RCC 7860 (cell line): ENCODE data around the gene CFAP54.
"Not testable (repeated sequence)": the region's sequence is repeated elsewhere in the genome, so short reads cannot be mapped to it uniquely, and the experiment has no call there.

Experiments used
- DNase-seq: peaks from one replicate; pipeline ENCODE4 v3.0.0-alpha.2; 2015; ENCODE audit warnings: low spot score
- FAIRE-seq: peaks from 2 replicates; lab custom pipeline; 2012; peaks lifted over from hg19 to GRCh38; lab: Jason Lieb, UNC

Gene CFAP54

GRCh38 chr12:96513166-96513565, 23.8 kb downstream of the CFAP54 start:
- no peak for DNase-seq
- no peak for FAIRE-seq

GRCh38 chr12:96513681-96514080, 24.3 kb downstream of the CFAP54 start:
- no peak for DNase-seq
- FAIRE-seq = no peak

GRCh38 chr12:96514328-96514727, 25.0 kb downstream of the CFAP54 start:
- DNase-seq (no peak), FAIRE-seq (no peak)

- FAIRE-seq (peak; percentile 86), DNase-seq (peak; percentile 43)
These were observed 27.4 kb downstream of the CFAP54 start for GRCh38 chr12:96516472-96517430.

GRCh38 chr12:96520767-96521166, 31.4 kb downstream of the CFAP54 start:
- DNase-seq (no peak), FAIRE-seq (no peak)

- no peak for DNase-seq
- no peak for FAIRE-seq
These were observed 32.7 kb downstream of the CFAP54 start for GRCh38 chr12:96521895-96522682.

- no peak for FAIRE-seq
- DNase-seq = no peak
These were observed 33.3 kb downstream of the CFAP54 start for GRCh38 chr12:96522690-96523089.

GRCh38 chr12:96526110-96526509, 36.7 kb downstream of the CFAP54 start:
- DNase-seq (no peak), FAIRE-seq (no peak)

- FAIRE-seq (no peak), DNase-seq (no peak)
These were observed 40.5 kb downstream of the CFAP54 start for GRCh38 chr12:96529912-96530311.

GRCh38 chr12:96534339-96534738, 45.0 kb downstream of the CFAP54 start:
- FAIRE-seq = no peak
- DNase-seq = no peak

GRCh38 chr12:96548384-96548783, 59.0 kb downstream of the CFAP54 start:
- FAIRE-seq (no peak), DNase-seq (no peak)

GRCh38 chr12:96549341-96549740, 60.0 kb downstream of the CFAP54 start:
- FAIRE-seq = no peak
- DNase-seq = no peak

- no peak for FAIRE-seq
- DNase-seq = no peak
These were observed 81.2 kb downstream of the CFAP54 start for GRCh38 chr12:96570579-96570978.

GRCh38 chr12:96571101-96571862, 81.9 kb downstream of the CFAP54 start:
- no peak for FAIRE-seq

GRCh38 chr12:96578526-96579125, 89.2 kb downstream of the CFAP54 start:
- DNase-seq (peak; percentile 37), FAIRE-seq (peak; percentile 75)

More at GRCh38 chr12:96571101-96571862, 81.9 kb downstream of the CFAP54 start:
- no peak for DNase-seq

- FAIRE-seq = no peak
These were observed 96.6 kb downstream of the CFAP54 start for GRCh38 chr12:96585977-96586376.

GRCh38 chr12:96587691-96588090, 98.3 kb downstream of the CFAP54 start:
- DNase-seq (no peak), FAIRE-seq (no peak)

More at GRCh38 chr12:96585977-96586376, 96.6 kb downstream of the CFAP54 start:
- no peak for DNase-seq

GRCh38 chr12:96590970-96591369, 101.6 kb downstream of the CFAP54 start:
- DNase-seq (no peak), FAIRE-seq (no peak)

- not testable (repeated sequence) for DNase-seq, FAIRE-seq
These were observed 115.0 kb downstream of the CFAP54 start for GRCh38 chr12:96604374-96604773.

GRCh38 chr12:96605684-96606083, 116.3 kb downstream of the CFAP54 start:
- no peak for FAIRE-seq
- DNase-seq = no peak
